HL-60 (cell line): ENCODE measurements around the gene FOSB.

Experiments used
- POLR2AphosphoS5 ChIP-seq: IDR thresholded peaks from 2 replicates; pipeline ENCODE4 v1.6.1; 2012; ENCODE audit warnings: low read depth
- TF ChIP-seq, protein P1 (sequence below): IDR thresholded peaks from one replicate; pipeline ENCODE4 v1.5.1; 2011; ENCODE audit warnings: low read length, control low read depth, inconsistent platforms; ENCODE audit not compliant: insufficient read depth

DNA sequence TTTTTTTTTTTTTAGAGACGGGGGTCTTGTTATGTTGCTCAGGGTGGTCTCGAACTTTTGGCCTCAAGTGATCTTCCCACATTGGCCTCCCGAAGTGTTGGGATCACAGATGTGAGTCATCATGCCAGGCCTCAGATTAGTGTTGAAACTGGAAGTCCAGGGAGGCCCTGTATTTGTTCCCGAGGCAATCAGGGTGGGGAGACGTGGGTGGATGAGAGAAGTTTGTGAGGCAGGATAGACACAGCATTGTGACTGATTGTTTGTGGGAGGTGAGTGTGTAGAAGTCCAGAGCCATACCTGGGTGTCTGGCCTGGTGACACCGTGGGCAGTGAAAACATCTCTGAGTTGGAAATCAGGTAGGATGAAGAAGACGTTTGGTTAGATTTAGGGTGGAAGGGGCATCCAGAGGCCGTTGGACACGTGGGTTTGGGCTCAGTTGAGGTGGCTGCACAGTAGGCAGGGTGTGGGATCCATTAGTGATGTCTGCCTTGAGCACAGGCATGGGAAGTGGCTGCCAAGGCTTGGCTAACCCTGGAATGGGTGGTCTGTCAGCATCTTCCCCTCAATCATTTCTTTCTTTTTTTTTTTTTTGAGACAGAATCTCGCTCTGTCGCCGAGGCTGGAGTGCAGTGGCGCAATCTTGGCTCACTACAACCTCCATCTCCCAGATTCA, 16.6 kb downstream of the FOSB start:
- no peak for TF ChIP-seq POLR2AphosphoS5
- TF ChIP-seq, protein P1, sequence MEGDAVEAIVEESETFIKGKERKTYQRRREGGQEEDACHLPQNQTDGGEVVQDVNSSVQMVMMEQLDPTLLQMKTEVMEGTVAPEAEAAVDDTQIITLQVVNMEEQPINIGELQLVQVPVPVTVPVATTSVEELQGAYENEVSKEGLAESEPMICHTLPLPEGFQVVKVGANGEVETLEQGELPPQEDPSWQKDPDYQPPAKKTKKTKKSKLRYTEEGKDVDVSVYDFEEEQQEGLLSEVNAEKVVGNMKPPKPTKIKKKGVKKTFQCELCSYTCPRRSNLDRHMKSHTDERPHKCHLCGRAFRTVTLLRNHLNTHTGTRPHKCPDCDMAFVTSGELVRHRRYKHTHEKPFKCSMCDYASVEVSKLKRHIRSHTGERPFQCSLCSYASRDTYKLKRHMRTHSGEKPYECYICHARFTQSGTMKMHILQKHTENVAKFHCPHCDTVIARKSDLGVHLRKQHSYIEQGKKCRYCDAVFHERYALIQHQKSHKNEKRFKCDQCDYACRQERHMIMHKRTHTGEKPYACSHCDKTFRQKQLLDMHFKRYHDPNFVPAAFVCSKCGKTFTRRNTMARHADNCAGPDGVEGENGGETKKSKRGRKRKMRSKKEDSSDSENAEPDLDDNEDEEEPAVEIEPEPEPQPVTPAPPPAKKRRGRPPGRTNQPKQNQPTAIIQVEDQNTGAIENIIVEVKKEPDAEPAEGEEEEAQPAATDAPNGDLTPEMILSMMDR: no peak
